GM06990 (cell line): ENCODE measurements around the gene NCAPH2.
A peak's percentile ranks its signal among the peaks of the same experiment; 100 is the strongest.
"Not testable (repeated sequence)": the region's sequence is repeated elsewhere in the genome, so short reads cannot be mapped to it uniquely, and the experiment has no call there.

Experiments
- DNase-seq: peaks from one replicate; pipeline ENCODE4 v3.0.0-alpha.2; 2011; ENCODE audit not compliant: insufficient read length; ENCODE audit errors: extremely low read depth
- H3K27me3 ChIP-seq: replicated peaks from 2 replicates; pipeline ENCODE4 v1.6.0; 2011; ENCODE audit warnings: low read length; ENCODE audit not compliant: control insufficient read depth, insufficient read depth
- H3K36me3 ChIP-seq: 2 replicates; pipeline ENCODE4 v1.5.1; 2011; ENCODE audit warnings: low read length; ENCODE audit not compliant: control insufficient read depth, insufficient read depth
- H3K4me3 ChIP-seq: replicated peaks from 2 replicates; pipeline ENCODE4 v1.5.1; 2011; ENCODE audit warnings: low read depth, mild to moderate bottlenecking, control low read depth, low read length
- TF ChIP-seq, protein P1 (sequence below): IDR thresholded peaks from 2 replicates; pipeline ENCODE4 v1.5.1; 2011; ENCODE audit warnings: low read length, control low read depth, mild to moderate bottlenecking, inconsistent platforms; ENCODE audit not compliant: insufficient read depth, poor library complexity, severe bottlenecking

The NCAPH2 gene

DNA sequence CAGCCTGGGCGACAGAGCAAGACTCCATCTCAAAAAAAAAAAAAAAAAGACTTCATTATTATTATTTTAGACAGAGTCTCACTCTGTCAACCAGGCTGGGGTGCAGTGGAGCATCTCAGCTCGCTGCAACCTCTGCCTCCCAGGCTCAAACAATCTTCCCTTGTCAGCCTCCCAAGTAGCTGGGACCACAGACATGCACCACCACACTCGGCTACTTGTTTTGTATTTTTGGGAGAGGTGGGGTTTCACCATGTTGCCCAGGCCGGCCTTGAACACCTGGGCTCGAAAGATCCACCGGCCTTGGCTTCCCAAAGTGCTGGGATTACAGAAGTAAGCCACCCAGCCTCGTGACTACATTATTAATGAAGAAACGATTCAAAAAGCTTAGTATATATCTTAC, 27.1 kb downstream of the NCAPH2 start:
- DNase-seq = peak; percentile 57
- no peak overlapping the region for H3K4me3 ChIP-seq
- TF ChIP-seq, protein P1, sequence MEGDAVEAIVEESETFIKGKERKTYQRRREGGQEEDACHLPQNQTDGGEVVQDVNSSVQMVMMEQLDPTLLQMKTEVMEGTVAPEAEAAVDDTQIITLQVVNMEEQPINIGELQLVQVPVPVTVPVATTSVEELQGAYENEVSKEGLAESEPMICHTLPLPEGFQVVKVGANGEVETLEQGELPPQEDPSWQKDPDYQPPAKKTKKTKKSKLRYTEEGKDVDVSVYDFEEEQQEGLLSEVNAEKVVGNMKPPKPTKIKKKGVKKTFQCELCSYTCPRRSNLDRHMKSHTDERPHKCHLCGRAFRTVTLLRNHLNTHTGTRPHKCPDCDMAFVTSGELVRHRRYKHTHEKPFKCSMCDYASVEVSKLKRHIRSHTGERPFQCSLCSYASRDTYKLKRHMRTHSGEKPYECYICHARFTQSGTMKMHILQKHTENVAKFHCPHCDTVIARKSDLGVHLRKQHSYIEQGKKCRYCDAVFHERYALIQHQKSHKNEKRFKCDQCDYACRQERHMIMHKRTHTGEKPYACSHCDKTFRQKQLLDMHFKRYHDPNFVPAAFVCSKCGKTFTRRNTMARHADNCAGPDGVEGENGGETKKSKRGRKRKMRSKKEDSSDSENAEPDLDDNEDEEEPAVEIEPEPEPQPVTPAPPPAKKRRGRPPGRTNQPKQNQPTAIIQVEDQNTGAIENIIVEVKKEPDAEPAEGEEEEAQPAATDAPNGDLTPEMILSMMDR = no peak

DNA sequence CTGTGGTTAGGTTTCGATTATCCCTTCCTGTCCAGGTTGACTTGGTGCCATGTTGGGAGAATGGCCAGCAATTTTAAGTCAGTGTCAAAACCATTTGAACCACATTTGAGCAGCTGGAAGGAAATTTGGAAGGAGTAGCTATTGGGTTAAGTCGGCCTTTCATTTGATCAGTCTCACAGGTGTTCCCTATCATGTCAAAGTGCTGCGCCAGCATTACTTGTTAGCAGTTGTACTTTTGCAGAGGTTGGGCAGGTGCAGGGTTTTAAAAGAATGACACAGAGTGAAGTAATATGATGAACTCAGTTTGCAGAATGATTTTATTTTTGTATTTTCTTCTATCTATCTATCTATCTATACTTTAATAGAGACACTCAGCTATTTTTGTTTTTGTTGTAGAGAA, 28.2 kb downstream of the NCAPH2 start:
- DNase-seq = no peak
- H3K4me3 ChIP-seq = no peak overlapping the region
- TF ChIP-seq, protein P1 = no peak

More for the DNA sequence above, 27.1 kb downstream of the NCAPH2 start:
- no peaks in the 10 kb centered on the region for H3K27me3 ChIP-seq
- no peaks in the 10 kb centered on the region for H3K36me3 ChIP-seq

DNA sequence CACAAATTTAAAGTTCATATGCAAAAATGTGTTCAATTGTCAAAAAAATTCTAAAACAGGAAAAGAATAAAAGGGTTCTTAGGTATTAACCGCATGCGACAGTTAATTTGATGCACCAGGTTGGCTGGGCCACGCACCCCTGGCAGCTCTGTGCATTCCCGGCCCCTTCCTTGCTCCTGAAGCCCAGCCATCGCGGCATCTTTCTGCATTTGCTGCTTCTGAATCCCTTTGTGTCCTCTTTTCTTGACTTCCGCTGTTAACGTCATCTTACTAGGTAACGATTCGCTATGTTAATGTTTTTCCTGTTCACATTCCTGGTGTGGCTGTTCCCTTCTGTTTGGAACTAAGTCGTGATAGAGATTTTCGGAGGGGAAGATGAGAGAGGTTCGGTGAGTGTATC, 29.7 kb downstream of the NCAPH2 start:
- TF ChIP-seq, protein P1 = no peak
- DNase-seq = no peak
- no peaks in the 10 kb centered on the region for H3K27me3 ChIP-seq
- H3K4me3 ChIP-seq = no peak overlapping the region
- no peaks in the 10 kb centered on the region for H3K36me3 ChIP-seq

More for the DNA sequence above, 28.2 kb downstream of the NCAPH2 start:
- H3K36me3 ChIP-seq = no peaks in the 10 kb centered on the region
- H3K27me3 ChIP-seq = no peaks in the 10 kb centered on the region

DNA sequence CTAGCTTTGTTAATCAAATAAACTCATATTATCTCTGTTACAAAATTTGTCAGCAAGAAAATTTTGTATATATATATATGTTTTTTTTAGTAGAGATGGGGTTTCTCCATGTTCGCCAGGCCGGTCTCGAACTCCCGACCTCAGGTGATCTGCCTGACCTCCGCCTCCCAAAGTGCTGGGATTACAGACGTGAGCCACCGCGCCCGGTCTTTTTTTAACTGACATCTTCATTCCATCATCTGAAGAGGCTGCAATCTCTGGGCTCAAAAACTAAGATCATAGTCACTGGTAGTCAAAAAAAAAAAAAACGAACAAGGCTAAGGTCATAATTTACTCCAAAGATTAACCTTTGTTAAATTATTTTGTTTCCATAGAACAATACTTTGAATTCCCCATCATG, 32.4 kb downstream of the NCAPH2 start:
- Histone ChIP-seq H3K27me3 (no peaks in the 10 kb centered on the region), H3K36me3 (no peaks in the 10 kb centered on the region), H3K4me3 (no peak overlapping the region)
- DNase-seq = no peak
- TF ChIP-seq, protein P1 = no peak

DNA sequence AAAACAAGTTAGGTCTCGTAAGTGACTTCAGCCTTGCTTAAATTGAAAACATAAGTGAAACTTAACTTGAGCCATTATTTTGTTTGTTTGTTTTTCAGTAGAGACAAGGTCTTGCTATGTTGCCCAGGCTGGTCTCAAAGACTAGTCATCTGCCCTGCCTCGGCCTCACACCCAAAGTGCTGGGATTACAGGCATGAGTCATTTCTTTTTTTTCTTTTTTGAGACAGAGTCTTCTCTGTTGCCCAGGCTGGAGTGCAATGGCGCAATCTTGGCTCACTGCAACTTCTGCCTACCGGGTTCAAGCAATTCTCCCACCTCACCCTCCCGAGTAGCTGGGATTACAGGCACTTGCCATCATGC, 33.6 kb downstream of the NCAPH2 start:
- H3K36me3 ChIP-seq, H3K27me3 ChIP-seq: not testable (repeated sequence)
- DNase-seq = peak; percentile 71
- peak overlapping the region; percentile 54 for H3K4me3 ChIP-seq

DNA sequence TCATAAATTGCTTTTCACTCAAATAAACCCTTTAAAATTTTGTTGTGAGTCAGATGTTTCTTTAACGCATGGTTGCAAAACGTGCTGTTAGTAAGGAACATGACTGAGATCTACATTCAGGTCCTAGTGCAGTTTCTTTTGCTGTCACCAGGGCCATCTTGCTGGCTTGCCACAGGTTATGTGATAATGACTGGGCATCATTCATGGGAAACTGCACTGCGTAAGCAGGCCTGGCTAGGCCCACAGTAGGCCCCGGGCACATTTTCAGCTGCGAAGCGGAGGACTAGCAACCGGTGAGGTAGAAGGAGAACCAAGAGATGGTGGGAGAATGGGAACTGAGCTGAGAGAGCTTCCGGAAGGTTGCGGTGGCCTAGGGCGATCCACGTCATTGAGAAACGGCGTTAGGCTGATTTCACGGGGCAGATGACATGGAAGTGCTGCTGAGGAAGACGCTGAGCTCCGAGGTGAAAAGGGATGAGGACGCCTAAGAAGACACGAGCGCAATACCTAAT, 34.4 kb downstream of the NCAPH2 start:
- DNase-seq = peak; percentile 86
- peak overlapping the region; percentile 54 for H3K4me3 ChIP-seq
- no peaks in the 10 kb centered on the region for H3K27me3 ChIP-seq

More for the DNA sequence above, 34.4 kb downstream of the NCAPH2 start:
- TF ChIP-seq, protein P1 = no peak
- H3K36me3 ChIP-seq = no peaks in the 10 kb centered on the region
